Islet precursor cell (in vitro differentiated cells): ENCODE data around the gene UPK2.

Source experiments
- DNase-seq: peaks from one replicate; pipeline ENCODE4 v3.0.0-alpha.2; 2018

The UPK2 gene

DNA sequence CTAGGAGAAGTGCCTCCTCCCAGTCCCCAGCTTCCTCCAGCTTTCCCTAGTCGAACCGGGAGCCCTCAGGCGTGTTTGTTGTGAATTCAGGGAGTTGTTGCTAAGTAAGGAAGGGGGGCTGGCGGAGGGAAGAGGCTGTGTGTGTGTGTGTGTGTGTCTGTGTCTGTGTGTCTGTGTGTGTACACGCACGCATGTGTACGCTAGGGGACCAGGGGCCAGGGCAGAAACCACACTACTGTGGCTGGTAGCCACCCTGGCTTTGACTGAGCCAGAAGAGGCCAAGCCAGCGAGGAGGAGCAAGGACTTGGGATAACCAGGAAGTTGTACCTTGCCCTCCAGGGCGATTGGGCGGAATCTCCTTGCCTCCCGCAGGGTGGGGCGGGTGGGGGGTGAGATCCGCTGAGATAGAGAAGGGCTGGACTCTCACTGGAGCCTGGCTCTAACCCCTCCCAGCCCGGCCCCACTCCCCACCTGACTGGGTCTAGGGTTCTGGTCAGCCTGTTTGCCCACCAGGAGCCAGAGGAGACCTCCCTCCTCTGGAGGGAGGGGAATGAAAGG is 37.9 kb upstream of the UPK2 start:
- peak; percentile 96 for DNase-seq

DNA sequence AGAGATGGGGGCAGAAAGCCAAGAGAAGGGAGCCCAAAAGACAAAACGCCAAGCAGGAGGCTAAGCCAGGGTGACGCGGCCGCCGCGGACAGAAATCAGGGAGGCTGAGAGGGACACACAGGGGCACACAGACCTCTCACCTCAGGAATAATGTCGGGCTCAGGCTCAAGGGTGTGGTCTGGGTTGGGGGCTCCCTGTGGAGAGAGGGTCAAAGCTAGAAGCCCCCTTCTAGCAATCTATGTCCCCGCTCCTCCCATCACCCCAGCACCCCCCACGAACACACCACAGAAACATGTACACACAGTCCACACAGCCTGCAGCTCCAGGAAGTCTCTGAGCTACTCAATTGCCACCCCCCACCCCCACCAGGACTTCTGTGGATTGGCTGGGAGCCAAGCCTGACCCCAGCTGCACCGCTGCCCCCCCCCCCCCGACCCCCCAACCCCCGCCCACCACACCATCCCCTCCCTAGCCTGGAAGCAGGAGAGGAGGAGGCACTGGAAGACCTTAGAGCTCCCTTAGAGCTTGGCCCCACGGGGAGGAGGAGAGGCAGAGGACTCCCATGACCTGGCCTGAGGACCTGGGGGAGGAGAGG is 37.3 kb upstream of the UPK2 start:
- peak; percentile 92 for DNase-seq

DNA sequence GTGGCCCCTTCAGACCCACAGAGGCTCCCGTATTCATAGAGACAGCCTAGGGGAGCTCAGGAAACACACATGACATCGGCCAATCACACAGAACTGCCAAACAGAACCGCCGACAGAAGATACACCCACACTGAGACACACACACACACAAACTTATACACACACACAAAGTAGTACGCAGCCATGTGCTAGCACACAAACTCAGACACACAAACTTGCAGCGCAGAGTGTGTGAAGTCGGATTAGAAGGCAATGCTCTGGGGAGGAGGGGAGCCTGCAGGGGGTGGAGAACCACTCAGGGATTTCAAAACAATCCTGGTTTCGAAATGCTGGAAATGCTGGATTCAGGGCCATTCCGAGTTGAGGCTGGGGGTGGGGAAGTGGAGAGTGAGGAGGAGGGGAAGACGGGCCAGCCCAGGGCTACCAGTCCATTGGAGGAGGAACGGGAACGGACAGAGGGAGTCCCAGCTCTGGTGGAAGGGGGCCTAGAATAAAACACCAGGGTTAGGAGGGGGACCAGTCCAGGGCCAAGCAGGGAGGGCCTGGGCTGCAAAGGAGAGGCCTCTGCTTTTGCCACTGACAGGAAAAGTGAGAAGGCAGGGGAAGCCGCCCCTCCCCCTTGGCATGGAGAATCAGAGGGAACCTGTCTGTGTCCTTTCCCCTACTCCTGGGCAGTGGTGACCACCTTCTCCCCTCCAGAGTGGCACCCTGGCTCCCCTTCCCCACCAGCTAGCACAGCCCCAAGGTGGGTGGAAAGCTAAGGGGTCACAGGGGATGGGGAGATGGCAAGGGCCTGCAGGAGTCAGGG is 34.8 kb upstream of the UPK2 start:
- DNase-seq = peak; percentile 86

DNA sequence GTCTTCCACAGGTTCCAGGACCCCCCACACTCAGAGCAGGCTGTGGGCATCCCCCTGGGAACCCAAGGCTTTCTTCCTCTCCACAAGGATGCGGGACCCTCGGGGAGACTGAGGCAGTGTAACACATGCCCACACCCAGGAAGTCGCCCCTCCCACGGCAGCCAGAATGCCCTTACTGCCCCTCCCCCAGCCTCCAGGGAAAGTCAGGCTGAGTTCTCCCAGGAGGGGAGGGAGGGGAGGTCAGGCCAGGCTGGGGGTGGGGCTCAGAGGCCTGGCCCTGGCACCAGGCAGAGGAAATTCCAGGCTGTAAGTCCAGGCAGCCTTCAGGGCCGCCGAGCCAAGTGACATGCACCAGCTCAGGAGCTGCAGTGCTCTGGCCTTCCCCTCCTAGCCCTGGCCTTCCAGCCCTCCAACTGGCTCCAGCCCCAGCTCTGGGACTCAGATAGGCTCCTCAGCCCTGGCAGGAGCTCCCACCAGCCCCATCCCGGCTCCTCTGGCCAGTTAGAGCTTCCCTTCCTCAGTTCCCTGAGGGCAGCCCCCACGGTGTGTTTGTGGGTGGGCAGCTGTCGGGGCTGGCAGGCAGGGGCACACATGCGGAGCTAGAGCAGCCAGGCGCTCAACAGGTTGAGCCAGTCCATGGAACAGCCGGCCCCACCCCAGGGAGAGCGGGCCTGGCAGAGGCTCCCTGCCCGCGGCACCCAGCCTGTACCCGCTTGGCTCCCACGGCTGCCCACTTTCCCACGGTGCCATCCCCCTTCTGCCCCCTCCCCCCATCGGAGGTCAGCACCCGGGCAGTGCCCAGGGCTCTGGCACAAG is 34.0 kb upstream of the UPK2 start:
- peak; percentile 95 for DNase-seq

DNA sequence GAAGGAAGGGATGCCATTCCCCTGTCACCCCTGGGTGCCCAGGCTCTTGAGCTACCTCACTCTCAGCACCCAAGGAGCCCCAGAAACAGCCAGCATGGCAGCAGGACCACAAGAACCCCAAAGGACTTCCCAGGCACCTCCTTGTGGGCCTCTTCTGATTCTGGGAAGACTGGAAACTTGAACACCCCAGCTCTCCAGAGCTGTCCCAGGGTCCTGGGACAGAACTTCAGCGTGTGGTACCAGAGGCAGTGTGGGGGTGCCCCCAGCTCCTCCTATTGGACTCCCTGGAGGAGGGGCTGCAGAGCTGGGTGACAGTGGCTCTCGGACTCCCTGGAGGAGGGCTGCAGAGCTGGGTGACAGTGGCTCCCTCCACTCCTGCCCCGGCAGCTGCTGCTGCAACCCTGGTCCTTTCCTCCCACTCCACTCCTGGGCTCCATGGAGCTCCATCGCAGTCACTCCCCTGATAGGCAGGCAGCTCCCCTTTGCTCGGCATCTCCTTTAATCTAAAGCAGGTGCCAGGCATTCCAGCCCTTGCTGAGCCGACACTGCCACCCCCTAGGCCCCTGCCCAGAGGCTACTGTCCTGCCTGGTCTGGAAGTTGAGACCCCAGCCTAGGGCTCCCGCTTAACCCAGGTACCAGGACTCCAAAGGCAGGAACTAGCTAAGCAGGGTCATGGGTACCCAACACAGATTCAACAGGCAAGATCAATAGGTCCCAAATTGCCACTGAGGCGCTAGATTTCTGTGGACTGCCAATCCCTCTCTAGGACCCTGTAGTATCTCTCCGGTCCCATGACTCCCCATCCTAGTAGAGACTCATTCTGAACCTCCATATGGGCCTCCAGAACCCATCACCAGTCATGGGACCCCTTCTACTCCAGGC is 33.1 kb upstream of the UPK2 start:
- DNase-seq = no peak

DNA sequence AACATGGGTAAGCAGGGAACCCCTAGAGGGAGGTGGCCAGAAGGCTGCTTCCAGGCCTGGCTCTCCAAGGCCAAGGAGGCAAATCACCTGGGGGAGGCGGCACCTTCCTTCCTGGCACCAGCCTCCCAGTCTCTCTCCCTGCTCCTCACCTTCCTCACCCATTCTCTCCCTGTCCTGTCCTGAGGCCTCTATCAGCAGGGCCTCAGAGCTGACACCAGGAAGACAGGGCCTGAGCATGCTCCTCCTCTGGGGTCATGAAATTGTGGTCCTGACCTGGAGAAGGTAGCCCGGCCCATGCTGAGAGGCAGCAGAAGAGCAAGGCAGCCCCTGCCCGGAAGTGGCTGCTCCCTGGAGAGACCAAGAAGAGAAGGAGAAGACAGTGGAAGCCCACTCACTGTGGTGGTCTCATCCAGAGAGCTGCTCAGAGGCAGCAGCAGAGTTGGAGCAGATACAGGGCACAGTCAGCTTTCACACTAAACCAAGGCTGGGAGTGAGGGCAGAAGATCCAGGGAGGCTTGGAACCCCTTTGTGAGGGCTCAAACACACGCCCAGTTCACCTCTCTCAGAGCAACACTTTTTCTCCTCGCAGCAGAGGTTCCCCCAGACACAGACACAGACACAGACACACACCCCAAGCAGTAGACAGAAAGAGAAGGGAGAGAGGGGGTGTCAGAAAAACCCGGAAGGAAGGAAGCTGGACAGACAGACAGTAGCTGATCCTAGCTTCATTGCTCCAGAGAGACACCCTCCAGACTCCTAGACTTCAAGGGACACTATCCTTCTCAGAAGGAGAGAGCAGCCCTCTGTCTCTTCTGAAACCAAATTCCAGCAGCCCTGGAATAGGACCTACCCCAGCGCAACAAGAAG is 32.1 kb upstream of the UPK2 start:
- peak; percentile 57 for DNase-seq

DNA sequence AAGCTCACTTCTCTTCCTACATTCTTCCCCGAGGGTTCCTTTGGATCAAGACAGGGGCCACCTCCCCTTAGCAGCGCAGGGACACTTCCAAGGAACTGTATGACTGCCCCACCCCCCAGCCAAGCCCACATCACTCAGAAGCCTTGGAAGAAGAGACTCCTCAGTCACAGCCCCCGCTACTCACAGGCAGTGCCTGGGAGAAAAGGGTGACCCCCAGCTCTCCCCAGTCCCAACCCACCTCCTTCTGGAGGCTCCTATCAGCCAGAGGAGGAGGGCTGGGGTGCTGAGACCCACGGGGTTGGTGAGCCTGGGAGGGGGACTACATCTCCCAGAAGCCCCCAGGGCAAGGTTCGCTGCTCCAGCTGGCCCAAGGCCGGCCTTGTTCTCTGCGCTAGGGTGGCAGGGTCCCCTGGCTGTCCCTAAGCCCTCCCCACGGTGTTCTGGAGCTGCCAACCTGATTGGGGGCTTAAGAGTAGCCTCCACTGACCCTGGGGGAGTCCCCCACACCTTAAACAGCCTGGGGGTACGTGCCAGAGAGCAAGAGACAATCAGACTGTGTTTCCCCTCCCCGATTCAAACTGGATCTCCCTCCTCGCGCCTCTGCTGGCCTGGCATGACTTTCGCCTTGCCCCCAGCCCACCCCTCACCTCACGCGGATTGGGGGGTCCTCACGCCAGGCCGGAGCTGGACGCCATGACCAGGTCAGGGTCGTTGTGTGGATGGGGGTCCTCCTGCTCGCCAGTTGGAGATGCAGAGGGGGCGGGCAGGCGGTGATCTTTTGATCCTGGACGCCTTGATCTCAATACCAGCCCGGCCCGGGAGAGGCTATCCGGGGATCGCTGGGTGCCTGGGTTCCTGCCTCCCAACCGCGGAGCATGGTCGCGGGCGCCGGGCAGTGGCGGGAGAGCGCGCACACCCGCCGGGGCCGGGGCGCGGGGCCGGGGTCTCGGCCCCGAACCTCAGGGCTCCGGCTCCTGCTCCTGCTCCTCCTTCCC is 31.2 kb upstream of the UPK2 start:
- peak; percentile 79 for DNase-seq

DNA sequence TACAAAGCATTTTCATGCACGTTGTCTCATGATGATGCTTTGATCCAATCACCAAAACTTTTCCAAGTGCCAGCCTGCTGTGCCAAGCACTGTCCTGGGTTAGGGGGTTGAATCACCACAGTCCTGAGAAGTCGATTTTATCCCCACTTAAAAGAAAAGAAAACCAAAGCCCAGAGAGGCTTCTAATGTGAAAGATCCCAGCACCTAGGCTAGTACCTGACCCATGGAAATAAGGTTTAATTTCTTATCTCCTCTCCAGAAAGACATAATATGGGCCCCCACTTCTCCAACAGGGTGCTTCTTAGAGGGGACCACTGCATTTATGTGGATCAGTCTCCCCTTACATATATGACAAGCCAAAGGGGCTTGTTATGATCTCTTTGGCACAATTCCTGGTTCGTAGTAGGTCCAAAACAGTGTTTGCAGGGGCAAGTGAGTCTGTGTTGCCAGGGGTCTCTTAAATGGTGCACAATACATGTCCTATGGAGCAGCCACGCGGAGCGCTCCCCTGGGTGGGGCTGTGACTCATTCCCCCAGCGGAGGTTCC is 28.5 kb upstream of the UPK2 start:
- DNase-seq = no peak

DNA sequence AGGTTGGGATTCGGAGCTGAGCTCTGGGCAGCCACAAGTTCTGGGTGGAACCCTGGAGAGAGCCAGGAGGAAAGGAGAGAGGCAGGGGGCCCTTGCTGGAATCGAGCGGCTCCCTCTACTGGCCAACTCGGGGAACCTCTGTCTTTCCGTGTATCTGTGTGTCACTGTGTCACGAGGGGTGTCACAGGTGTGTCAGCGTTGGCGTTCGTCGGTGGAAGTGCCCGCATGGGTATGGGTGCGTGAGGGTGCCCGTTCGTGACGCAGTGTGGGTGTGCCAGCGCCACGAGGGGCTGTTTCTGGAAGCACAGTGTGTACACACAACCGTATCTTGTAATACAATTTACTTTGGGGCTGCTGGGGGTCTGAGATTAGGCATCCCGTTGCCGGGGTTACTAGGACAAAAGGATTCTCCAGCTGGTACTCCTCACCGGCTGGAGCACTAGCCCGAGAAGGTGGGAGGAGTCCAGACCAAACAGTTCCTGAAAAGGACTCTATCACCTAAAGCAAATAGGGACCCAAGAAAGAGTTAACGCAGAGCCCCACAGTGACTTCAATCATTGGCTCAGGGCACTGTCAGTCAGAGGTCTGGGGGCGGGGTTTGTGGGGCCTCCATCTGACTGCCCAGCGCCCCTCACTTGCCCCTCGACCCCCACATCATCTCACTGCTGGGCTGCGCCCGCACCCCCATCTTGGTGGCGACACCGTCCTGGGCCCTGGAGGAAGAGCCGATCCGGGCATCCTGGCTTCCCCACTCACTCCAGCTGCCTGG is 27.8 kb upstream of the UPK2 start:
- peak; percentile 96 for DNase-seq

DNA sequence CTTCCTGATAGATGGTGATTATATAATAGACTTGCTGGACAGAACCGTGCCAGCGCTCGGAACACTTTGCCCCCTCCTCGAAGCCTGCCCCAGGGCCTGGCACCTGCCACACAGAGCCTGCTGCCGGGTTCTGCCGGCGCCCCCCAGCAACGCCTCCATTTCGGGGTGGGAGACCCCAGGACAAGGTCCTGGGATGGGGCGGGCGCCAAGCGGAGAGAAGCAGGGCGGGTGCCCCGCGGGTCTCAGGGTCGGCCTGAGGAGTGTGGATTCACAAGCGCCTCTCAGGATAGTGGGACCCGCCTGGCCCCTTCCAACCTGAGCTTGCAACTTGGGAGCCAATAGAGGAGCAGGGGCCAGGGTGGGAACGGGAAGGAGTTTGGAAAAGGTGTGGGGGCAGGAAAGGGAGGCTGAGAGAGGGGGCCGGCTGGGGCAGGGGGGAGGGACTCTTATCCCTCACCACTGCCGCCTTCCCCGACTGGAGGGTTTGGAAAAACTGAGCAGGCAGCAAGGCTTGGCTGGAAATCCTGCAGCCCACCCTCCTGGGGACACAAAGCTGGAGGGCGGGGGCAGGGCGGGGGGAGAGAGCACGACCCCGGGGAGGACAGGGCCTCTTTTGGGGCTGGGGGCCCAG is 27.1 kb upstream of the UPK2 start:
- DNase-seq = no peak

DNA sequence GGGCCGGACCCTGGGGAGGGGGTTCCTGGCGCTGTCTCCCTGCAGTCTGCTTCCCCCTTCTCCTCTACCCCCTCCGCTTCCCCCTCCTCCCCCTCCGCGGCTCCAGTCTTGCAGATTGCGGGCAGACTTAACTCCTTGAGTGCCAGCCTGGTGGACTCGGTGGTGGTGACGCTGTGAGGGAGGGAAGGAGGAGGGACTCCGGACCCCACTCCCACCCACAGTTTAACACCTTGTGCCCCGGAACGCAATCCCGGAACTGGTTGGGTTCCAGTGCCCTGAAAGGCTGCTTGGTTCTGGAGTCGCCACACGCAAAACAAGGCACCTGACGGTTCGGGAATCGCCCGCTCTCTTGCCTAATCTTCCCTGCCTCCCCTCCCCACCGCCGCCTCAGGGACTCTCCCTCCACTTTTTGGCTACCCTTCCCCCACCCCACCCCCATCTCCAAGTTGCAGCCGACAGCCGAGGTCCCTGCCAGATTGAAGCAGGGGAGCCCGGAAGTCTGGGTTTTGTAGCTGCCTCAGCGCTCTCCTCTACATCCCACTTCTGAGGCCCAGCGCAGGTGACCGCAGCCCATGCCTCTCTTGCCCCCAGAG is 26.5 kb upstream of the UPK2 start:
- DNase-seq = peak; percentile 97

DNA sequence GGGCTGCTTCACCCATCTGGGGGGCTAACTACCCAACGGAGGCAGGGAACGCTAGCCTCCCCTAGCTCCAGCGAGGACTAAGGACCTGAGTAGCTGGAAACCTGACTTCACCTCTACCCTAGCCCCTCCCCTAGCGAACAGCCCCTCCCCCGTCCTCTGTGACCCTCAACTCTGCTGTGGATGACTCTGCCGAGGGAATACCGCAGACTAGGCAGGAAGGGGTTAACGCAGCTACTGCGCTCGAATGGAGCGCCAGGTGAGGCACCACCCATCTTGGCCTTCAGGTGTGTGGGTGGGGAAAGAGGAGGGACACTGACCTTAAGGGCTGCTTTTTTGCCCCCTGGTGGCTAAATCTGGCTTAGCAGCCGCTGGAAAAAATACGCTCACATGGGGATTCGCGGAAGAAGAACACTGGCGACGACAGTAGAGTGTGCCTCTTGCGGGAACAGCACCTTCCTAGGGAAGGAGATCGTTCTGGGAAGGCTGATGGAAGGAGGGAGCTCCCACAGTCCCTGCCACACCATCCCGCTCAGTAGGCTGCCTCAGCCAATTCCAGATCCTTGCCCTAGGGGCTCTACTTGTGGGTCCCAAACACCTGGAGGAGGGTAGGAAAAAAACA is 25.9 kb upstream of the UPK2 start:
- peak; percentile 98 for DNase-seq

DNA sequence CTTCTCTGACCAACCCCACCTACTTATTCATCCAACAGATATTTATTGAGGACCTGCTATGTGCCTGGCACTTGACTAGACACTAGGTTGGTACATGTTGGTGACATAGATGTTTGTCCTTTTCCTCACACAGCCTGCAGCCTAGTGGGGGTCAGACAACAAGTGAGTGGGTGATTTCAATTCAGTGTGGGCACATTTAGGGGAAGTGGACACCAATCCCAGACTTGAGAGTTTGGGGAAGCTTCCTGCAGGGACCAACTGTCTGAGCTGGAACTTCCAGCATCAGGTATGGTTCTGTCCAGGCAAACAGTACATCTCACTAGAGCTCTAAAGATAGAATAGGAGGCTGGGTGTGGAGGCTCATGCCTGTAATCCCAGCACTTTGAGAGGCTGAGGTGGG is 24.5 kb upstream of the UPK2 start:
- no peak for DNase-seq

DNA sequence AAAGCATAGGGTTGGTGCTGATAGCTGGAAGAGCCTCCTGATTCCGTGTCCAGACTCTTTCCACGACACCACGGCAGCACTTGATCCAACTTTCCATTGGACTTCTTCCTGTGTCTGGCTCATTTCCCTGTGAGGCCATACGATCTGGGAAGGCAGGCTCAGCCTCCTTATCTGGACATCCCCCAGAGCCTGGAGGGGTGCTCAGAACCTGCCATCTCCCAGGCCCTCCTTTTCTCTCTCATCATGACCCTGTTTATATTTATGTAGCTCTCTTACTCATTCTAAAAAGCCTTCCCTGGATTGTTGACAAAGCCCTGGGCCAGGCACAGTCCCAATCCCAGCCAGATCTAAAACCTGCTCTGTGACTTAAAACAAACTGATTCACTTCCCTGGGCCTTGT is 22.6 kb upstream of the UPK2 start:
- DNase-seq = no peak

DNA sequence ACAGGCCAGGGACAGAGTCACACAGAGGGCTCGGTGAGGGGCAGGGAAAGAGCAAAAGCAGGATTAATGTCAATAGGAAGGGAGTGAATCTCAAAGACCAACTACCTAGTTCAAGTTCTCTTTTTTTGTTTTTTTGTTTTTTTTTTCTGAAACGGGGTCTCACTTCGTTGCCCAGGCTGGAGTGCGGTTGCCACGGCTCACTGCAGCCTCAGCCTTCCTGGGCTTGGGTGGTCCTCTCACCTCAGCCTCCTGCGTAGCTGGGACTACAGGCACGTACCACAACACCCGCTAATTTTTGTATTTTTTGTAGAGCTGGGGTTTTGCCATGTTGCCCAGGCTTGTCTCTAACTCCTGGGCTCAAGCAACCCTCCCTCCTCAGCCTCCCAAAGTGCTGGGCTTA is 20.7 kb upstream of the UPK2 start:
- no peak for DNase-seq

DNA sequence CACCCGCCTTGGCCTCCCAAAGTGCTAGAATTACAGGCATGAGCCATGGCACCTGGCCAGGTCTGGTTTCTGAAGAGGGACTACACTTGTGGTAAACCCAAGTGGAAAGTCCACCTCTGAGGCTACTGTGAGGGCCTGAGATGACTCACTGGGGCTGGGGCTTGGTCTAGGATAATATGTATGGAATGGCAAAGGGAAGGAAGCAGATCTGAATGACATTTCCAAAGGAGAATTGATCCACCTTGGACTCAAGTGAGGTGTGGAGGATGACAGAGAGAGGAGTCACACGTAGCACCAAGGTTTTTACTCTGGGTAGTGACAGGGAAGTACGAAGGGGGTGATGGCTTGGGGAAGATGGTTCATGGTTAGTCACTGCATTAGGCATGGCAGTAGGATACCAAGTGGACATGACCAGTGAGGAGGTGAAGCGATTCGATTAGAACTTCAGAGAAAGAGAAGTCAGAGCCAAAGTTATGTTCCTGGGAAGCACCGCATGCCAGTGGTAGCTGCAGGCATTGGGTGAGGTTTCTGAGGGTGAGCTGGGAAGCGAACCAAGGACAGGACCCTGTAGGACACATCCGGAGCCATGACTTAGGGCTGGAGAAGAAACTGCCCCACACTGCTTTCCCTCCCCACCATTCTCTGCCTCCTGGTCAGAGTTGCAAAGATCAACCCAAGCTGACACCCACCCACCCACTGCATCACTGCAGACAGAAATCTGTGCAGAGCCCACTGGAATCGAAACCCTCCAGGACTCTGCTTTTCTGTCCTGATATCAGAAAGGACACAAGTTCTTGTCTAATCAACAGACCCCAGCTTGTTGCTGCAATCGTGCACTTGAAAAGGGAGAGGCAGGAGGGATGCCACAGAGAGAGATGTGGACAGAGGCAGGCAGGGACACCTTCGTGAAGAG is 17.4 kb upstream of the UPK2 start:
- DNase-seq = peak; percentile 72
